HepG2 (cell line): ENCODE measurements around the gene ARL5A. TPM values are rescaled to one million over a fixed set of nuclear protein-coding genes. Genes with fewer than 3 reads are reported as not detected.

ENCODE experiments used
- ATAC-seq: fragments of 200-7000 bp; cut with Tn5 transposase; 3 replicates; pipeline ENCODE4 v1.9.1; 2020; ENCODE audit warnings: mild to moderate bottlenecking, moderate library complexity
- BruUV-seq: library from RNA; stranded (reverse); fragments of 400-500 nt; replicated peaks from 2 replicates; lab custom pipeline; 2021; lab: Mats Ljungman, UMichigan
- CTCF ChIA-PET: fragments of 300-600 bp; formaldehyde crosslinking; extraction: SDS; loops from one replicate; lab custom pipeline; 2021; ENCODE audit warnings: low total read pairs, inconsistent platforms, low intra/inter-chr PET ratio; lab: Yijun Ruan, JAX
- POLR2A ChIA-PET: fragments of 350-600 bp; sonication (Branson Sonifier 250); formaldehyde crosslinking; loops from one replicate; lab custom pipeline; 2020; ENCODE audit warnings: antibody characterized with exemption, inconsistent platforms; lab: Yijun Ruan, JAX
- DNase-seq: peaks from one replicate; pipeline ENCODE4 v3.0.0-alpha.2; 2015; ENCODE audit warnings: low spot score
- FAIRE-seq: peaks from 3 replicates; lab custom pipeline; 2011; peaks lifted over from hg19 to GRCh38; lab: Jason Lieb, UNC
- H2AFZ ChIP-seq: one replicate; pipeline ENCODE4 v1.6.1; 2011; ENCODE audit warnings: low read length, inconsistent platforms
- H3K27ac ChIP-seq: fragments of 300-600 bp; 3 replicates; pipeline ENCODE4 v1.8.0; 2011; ENCODE audit warnings: mixed run types, mild to moderate bottlenecking, mixed read lengths, low read length, inconsistent platforms; ENCODE audit not compliant: insufficient read depth; ENCODE audit errors: extremely low read length
- H3K27me3 ChIP-seq, 2 experiments: fragments of 200-600 bp in 1 of 2; 2 replicates in 1 of 2; 3 replicates in 1 of 2; pipeline versions ENCODE4 v1.6.0 to v1.8.0; 2011; ENCODE audit warnings: low read length in 2 of 2, mild to moderate bottlenecking in 2 of 2, moderate library complexity in 2 of 2, inconsistent platforms in 1 of 2; ENCODE audit not compliant: insufficient read depth in 2 of 2, control insufficient read depth in 1 of 2
- H3K36me3 ChIP-seq, 2 experiments: fragments of 200-600 bp in 1 of 2; replicated peaks in 1 of 2; 2 replicates in 1 of 2; 3 replicates in 1 of 2; pipeline versions ENCODE4 v1.5.1 to v1.8.0; 2011; ENCODE audit warnings: low read length in 2 of 2, inconsistent platforms in 1 of 2; ENCODE audit not compliant: insufficient read depth in 2 of 2, control insufficient read depth in 1 of 2
- H3K4me1 ChIP-seq: 2 replicates; pipeline ENCODE4 v1.5.1; 2012; ENCODE audit warnings: low read length, inconsistent platforms; ENCODE audit not compliant: insufficient read depth
- H3K4me2 ChIP-seq: 2 replicates; pipeline ENCODE4 v1.6.0; 2011; ENCODE audit warnings: low read depth, low read length, inconsistent platforms
- H3K4me3 ChIP-seq, 3 experiments: fragments of 200-600 bp in 1 of 3; sonication (generic), shearing (Covaris generic) in 1 of 3; replicated peaks in 1 of 3; 2 replicates each; pipeline ENCODE4 v1.5.1; 2011 to 2016; ENCODE audit warnings: low read length in 3 of 3, inconsistent platforms in 2 of 3, low read depth in 2 of 3, mild to moderate bottlenecking in 2 of 3, control low read depth in 1 of 3, mixed read lengths in 1 of 3; ENCODE audit not compliant: insufficient read depth in 1 of 3
- H3K79me2 ChIP-seq: one replicate; pipeline ENCODE4 v1.6.1; 2011; ENCODE audit warnings: low read length, inconsistent platforms; ENCODE audit not compliant: insufficient read depth
- H3K9ac ChIP-seq: 2 replicates; pipeline ENCODE4 v1.6.0; 2011; ENCODE audit warnings: mild to moderate bottlenecking, low read depth, low read length, inconsistent platforms; ENCODE audit not compliant: insufficient read depth
- H3K9me3 ChIP-seq: 2 replicates; pipeline ENCODE4 v1.5.1; 2012; ENCODE audit warnings: mild to moderate bottlenecking, low read length
- H4K20me1 ChIP-seq: 2 replicates; pipeline ENCODE4 v1.6.0; 2011; ENCODE audit warnings: inconsistent platforms, mild to moderate bottlenecking, low read length, moderate library complexity; ENCODE audit not compliant: insufficient read depth
- ATRX ChIP-seq: sonication (generic); formaldehyde crosslinking; IDR thresholded peaks from 2 replicates; pipeline ENCODE4 v1.4.0; 2020; ENCODE audit warnings: missing genetic modification reagents, borderline replicate concordance
- POLR2AphosphoS2 ChIP-seq: IDR thresholded peaks from 2 replicates; pipeline ENCODE4 v1.6.1; 2011; ENCODE audit warnings: low read depth, low read length, improper control_type of control experiment
- RBFOX2 ChIP-seq: fragments of 200-400 bp; formaldehyde crosslinking; IDR thresholded peaks from 2 replicates; pipeline ENCODE4 v1.6.1; 2017; ENCODE audit warnings: low read depth, mild to moderate bottlenecking, low read length
- ZBED4 ChIP-seq: sonication (generic); formaldehyde crosslinking; IDR thresholded peaks from 2 replicates; pipeline ENCODE4 v1.4.0; 2020; ENCODE audit warnings: missing genetic modification reagents, borderline replicate concordance
- ZNF510 ChIP-seq: sonication (generic); formaldehyde crosslinking; IDR thresholded peaks from 2 replicates; pipeline ENCODE4 v1.4.0; 2020; ENCODE audit warnings: low read depth, mild to moderate bottlenecking, missing genetic modification reagents
- ZNF770 ChIP-seq: sonication (generic); formaldehyde crosslinking; IDR thresholded peaks from 2 replicates; pipeline ENCODE4 v1.5.0; 2020; ENCODE audit warnings: mild to moderate bottlenecking, missing genetic modification reagents
- WGBS: methylation state at CpG from one replicate; pipeline ENCODE4 v1.1.6; 2017; ENCODE audit warnings: low lambda C conversion rate; 5-methylcytosine and 5-hydroxymethylcytosine counted together
- in situ Hi-C: cut with HindIII; loops from 2 replicates; pipeline ENCODE4 v1.10.0; 2017; ENCODE audit warnings: low pct_unique_long_range_greater_than_20kb; ENCODE audit not compliant: extremely low pct_ligation_motif_present
- intact Hi-C: fragments of 100-400 bp; cut with micrococcal nuclease; formaldehyde crosslinking; loops from one replicate; pipeline ENCODE4 v1.10.0; 2022; ENCODE audit not compliant: unreplicated experiment
- polyA plus RNA-seq, 8 experiments: library from polyadenylated mRNA; depleted of rRNA in 3 of 8; stranded (reverse) in 7 of 8; unstranded in 1 of 8; fragments of >200 nt; fragmentation: Illumina TruSeq in 4 of 8; extraction: Trizol in 4 of 8; gene quantifications; 2 replicates each; pipeline versions ENCODE4 v1.2.1 to v1.2.3, GENCODE V29; 2011 to 2016; ENCODE audit warnings: low read depth in 4 of 8, missing spikeins in 1 of 8, mixed read lengths in 1 of 8; ENCODE audit not compliant: insufficient read depth in 1 of 8
- total RNA-seq, 5 experiments: library from RNA; depleted of rRNA; stranded (reverse); fragments of >200 nt; fragmentation: Illumina TruSeq; extraction: Trizol; gene quantifications; 2 replicates each; pipeline ENCODE4 v1.2.3, GENCODE V29; 2016; ENCODE audit warnings: low read depth in 1 of 5
- TF ChIP-seq, protein P1 (sequence below): fragments of 450-650 bp; IDR thresholded peaks from 2 replicates; pipeline ENCODE4 v1.6.1; 2017; ENCODE audit warnings: mild to moderate bottlenecking
- TF ChIP-seq, protein P2 (sequence below): sonication (generic); formaldehyde crosslinking; IDR thresholded peaks from 2 replicates; pipeline ENCODE4 v1.4.0; 2020; ENCODE audit warnings: low read depth, mild to moderate bottlenecking, missing genetic modification reagents

Gene ARL5A
- total and polyA plus RNA-seq, 2 of the 13 experiments (the other 11 are each of a cell fraction or from before 2014, with no cell fraction given): 47.5 to 149 TPM

GRCh38 chr2:151869291-151869690 is 41.1 kb upstream of the ARL5A start:
- Histone ChIP-seq H3K9me3 (no peaks in the 10 kb centered on the region), H3K27ac (no peak overlapping the region), H3K9ac (no peak overlapping the region), H2AFZ (no peak overlapping the region), H3K27me3 (no peaks in the 10 kb centered on the region), H3K36me3 (peaks cover 0 to 31% of the 10 kb centered on the region in 2 experiments; a peak in 3 of 5 replicates), H3K4me2 (no peak overlapping the region), H3K4me3 (no peak overlapping the region), H3K79me2 (no peaks in the 10 kb centered on the region), H3K4me1 (no peaks in the 10 kb centered on the region), H4K20me1 (no peaks in the 10 kb centered on the region)
- no peak for TF ChIP-seq ZNF510 (CRISPR knock-in tag)
- TF ChIP-seq RBFOX2: no peak
- no peak for TF ChIP-seq ZNF770 (CRISPR knock-in tag)
- in situ Hi-C loops (no loop called here), intact Hi-C loops (no loop called here)
- WGBS: 96% methylated on average over 5 of the region's 5 CpGs
- no peak for ATAC-seq
- ChIA-PET POLR2A (no interaction called here), CTCF (no interaction called here)
- no peak for DNase-seq
- BruUV-seq: no TSS peak
- no peak for FAIRE-seq

DNA sequence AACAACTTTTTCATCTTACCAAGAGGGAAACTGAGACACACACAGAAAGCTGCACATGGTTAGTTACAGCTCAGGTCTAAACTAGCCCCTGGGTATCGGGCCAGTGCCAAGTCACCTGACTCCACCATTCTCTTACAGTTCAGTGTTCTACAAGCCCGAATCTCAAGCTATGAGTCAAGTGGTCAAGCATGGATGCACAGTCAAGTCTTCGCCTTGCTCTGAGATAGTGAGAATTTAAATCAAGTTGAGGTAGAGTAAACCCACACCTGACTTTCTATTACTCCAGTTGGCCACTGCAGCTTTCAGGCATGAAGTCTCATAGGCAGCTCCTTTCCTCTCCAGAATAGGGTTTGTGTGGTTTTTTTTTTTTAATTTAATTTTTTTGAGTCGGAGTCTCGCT is 34.5 kb upstream of the ARL5A start:
- 98% methylated on average over 5 of the region's 5 CpGs for WGBS
- FAIRE-seq: no peak

More for the DNA sequence above, 34.5 kb upstream of the ARL5A start:
- H3K4me1 ChIP-seq: peaks cover 7% of the 10 kb centered on the region
- no peaks in the 10 kb centered on the region for H3K79me2 ChIP-seq
- no peaks in the 10 kb centered on the region for H4K20me1 ChIP-seq
- no TSS peak for BruUV-seq
- DNase-seq: no peak
- H3K27me3 ChIP-seq: no peaks in the 10 kb centered on the region
- H3K9ac ChIP-seq: no peak overlapping the region
- no peak overlapping the region for H3K4me3 ChIP-seq
- in situ Hi-C loops: no loop called here
- H3K36me3 ChIP-seq: no peaks in the 10 kb centered on the region
- H3K9me3 ChIP-seq: no peaks in the 10 kb centered on the region
- H3K4me2 ChIP-seq: no peak overlapping the region
- TF ChIP-seq ZBED4: no peak
- no peak for TF ChIP-seq POLR2AphosphoS2
- TF ChIP-seq ATRX: no peak
- TF ChIP-seq, protein P1, sequence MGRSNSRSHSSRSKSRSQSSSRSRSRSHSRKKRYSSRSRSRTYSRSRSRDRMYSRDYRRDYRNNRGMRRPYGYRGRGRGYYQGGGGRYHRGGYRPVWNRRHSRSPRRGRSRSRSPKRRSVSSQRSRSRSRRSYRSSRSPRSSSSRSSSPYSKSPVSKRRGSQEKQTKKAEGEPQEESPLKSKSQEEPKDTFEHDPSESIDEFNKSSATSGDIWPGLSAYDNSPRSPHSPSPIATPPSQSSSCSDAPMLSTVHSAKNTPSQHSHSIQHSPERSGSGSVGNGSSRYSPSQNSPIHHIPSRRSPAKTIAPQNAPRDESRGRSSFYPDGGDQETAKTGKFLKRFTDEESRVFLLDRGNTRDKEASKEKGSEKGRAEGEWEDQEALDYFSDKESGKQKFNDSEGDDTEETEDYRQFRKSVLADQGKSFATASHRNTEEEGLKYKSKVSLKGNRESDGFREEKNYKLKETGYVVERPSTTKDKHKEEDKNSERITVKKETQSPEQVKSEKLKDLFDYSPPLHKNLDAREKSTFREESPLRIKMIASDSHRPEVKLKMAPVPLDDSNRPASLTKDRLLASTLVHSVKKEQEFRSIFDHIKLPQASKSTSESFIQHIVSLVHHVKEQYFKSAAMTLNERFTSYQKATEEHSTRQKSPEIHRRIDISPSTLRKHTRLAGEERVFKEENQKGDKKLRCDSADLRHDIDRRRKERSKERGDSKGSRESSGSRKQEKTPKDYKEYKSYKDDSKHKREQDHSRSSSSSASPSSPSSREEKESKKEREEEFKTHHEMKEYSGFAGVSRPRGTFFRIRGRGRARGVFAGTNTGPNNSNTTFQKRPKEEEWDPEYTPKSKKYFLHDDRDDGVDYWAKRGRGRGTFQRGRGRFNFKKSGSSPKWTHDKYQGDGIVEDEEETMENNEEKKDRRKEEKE: no peak
- TF ChIP-seq, protein P2, sequence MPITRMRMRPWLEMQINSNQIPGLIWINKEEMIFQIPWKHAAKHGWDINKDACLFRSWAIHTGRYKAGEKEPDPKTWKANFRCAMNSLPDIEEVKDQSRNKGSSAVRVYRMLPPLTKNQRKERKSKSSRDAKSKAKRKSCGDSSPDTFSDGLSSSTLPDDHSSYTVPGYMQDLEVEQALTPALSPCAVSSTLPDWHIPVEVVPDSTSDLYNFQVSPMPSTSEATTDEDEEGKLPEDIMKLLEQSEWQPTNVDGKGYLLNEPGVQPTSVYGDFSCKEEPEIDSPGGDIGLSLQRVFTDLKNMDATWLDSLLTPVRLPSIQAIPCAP (CRISPR knock-in tag): no peak
- TF ChIP-seq, all 625 proteins: peak for 0
- ChIA-PET CTCF (no interaction called here), POLR2A (interaction anchor here (0.9 to 1.4 kb wide), 2 partner anchors 35 kb away, joined by 3 to 5 read pairs; partner anchors contain the start of gene ARL5A)
- Histone ChIP-seq H3K27ac (no peak overlapping the region), H2AFZ (no peak overlapping the region)
- no peak for ATAC-seq
- intact Hi-C loops: no loop called here
